ENCODE data around the gene C2CD4B. TPM values are rescaled to one million over a fixed set of nuclear protein-coding genes. Genes with fewer than 3 reads are reported as not detected.

The C2CD4B gene
- total RNA-seq, 1 experiment from 2014 or later, result not detected

- no peak for DNase-seq (ENCODE audit: low spot score)
Observed at GRCh38 chr15:62149729-62150128, 15.4 kb downstream of the C2CD4B start.

GRCh38 chr15:62147551-62147950 lies 17.5 kb downstream of the C2CD4B start:
- no peak for DNase-seq (ENCODE audit: low spot score)

DNA sequence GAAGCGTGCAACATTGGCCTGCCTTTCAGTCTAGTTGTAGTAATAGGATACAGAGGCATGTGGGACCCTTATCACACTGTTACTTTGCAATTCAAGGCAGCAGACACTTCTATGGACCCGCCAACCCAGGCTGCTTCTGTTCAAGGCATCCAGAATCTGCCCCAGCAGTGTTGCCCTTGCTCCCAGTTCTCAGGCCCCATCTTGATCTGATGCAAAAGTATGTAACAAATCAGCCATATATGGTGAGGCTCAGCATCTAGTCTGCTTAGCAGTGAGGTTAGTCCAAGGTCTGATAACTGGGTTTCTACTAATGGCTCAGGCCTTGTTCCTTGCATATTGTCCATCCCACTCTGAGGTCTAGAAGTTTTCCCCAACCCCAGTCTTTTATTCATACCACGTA lies 17.9 kb downstream of the C2CD4B start:
- DNase-seq (ENCODE audit: low spot score), result no peak

DNA sequence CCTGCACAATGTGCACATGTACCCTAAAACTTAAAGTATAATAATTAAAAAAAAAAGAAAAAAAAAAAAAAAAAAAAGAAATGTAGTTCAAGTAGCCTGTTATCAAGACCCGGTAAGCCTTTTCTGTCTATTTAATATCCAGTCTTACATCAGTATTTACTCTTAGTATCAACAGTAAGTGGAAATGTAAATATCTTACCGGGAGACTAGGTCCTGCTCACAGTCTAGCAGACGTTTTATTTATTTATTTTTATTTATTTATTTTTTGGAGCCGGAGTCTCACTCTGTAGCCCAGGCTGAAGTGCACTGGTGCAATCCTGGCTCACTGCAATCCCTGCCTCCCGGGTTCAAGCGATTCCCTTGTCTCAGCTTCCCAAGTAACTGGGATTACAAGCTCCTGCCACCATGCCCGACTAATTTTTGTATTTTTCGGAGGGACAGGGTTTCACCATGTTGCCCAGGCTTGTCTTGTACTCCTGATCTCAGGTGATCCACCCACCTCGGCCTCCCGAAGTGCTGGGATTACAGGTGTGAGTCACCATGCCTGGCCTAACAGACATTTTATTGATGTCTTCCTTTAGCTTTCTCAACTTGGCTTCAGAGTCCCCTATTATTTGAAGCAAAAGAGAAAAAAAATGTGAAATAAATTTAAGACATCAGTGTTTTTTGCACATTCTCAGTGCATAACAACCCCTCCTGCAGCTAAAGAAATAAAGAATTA lies 19.9 kb downstream of the C2CD4B start:
- DNase-seq (ENCODE audit: low spot score), result no peak

GRCh38 chr15:62142736-62143135 lies 22.3 kb downstream of the C2CD4B start:
- no peak for DNase-seq (ENCODE audit: low spot score)

GRCh38 chr15:62141643-62142588 lies 23.2 kb downstream of the C2CD4B start:
- no peak for DNase-seq (ENCODE audit: low spot score)

GRCh38 chr15:62141200-62141599 lies 23.9 kb downstream of the C2CD4B start:
- DNase-seq (ENCODE audit: low spot score), result no peak

DNA sequence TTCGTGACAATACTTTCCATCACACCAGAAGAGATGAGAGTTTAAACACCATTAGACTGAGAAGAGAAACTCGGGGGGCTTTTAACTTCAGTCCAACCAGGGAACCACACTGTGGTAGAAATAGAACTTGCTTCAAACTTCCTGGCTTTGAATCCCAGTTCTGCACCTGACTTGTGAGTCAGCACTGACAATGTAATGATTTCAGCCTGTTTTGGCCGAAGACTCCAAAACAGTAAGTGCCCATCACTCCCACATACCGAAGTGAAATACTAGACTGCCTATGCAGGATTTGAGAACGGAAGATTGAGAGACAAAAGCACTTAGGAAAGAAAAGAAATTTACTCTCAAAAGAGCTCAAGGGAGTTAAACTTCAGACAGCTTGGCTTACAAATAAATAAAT lies 27.0 kb downstream of the C2CD4B start:
- DNase-seq (ENCODE audit: low spot score), result peak; percentile 48

DNA sequence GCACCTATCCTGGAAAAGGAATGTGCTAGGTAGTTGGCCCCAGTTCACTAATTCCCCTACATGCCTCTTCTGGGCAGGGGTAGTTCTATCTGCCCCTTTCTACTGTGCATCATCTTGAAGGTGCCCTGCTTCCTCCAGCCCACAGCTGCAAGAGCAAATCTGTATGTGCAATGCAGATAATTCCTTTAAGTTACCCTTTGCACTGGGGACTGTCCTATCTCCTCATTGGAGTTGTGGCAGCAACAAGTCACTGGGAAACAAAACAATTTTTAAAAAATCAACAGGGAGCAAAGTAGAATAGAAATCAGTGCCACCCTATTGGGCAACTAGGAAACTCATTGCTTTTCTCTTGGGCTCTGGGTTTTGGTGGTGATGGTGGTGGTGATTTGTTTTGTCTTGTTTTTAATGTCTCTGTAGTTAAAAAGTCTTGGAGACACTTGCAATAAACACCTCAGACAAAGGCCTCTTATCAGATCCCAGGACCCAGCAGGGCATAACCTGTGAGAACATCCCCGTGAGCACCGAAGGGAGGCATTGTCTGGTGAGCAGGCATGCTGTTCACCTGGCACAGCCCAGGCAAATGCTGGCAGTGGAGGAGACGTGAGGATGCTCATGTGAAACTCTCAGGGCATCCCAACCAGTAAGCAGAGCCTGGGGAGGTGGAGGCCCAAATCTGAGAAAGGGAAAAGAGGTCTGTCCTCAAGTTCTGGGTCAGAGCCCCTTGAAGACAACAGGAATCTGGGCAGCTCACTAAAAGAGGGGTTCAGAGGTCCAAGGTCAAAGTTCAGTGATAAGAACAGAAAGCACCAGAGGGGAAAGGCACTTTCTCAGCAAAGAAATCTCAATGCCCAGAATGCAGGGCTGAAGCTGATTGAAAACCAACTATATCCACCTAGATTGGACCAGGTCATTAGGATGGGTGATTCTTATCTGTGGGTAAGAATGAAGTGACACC lies 27.9 kb downstream of the C2CD4B start:
- DNase-seq (ENCODE audit: low spot score), result no peak

GRCh38 chr15:62135532-62136134 lies 29.5 kb downstream of the C2CD4B start:
- peak; percentile 43 for DNase-seq (ENCODE audit: low spot score)

DNA sequence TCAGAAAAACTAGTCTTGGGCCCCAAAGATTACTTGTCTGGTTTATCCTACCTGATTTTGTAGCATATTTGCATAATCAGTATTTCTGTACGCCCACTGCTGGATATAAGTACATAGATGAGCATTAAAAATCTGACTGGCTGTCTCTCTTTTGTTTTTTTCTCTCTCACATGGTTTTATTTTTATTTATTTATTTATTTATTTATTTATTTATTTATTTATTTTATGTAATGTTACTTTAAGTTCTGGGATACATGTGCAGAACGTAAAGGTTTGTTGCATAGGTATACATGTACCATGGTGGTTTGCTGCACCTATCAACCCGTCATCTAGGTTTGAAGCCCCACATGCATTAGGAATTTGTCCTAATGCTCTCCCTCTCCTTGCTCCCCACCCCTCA lies 31.9 kb downstream of the C2CD4B start:
- DNase-seq (ENCODE audit: low spot score), result no peak

DNA sequence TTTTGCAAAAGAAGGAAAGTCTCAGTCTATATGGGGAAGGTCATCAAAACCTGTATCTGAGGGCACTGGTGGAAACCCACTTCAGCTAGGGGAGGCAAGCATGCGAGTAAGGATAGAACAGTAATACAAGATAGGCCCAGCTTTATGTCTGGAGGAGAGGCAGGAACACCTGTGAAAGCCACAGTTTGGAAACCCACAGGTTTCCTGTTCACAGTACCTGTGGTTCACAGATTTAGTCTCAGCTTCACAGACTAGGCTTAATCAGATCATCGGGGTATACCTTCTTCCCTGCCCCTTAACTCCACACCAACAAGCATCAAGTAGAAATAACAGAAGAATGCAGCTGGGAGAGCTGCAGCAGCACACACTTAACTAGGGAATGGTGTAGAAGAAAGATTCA lies 36.2 kb downstream of the C2CD4B start:
- no peak for DNase-seq (ENCODE audit: low spot score)

GRCh38 chr15:62126364-62126763 lies 38.7 kb downstream of the C2CD4B start:
- no peak for DNase-seq (ENCODE audit: low spot score)

GRCh38 chr15:62125773-62126172 lies 39.3 kb downstream of the C2CD4B start:
- DNase-seq (ENCODE audit: low spot score), result peak; percentile 69

DNA sequence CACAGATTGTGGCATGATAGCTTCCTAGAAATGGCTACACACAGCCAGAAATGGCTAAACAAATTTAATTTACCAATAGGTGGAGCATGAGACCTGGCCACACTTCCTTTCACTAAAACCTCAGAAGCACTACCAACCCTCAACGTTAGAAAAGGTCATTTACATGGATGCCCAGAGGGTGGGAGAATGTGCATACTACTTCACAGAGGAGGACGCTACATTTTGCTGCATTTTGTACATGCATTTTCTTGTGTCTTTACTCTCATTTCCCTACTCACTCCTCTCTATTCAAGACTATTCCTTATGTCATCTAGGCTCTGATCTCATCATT lies 40.1 kb downstream of the C2CD4B start:
- no peak for DNase-seq (ENCODE audit: low spot score)

DNA sequence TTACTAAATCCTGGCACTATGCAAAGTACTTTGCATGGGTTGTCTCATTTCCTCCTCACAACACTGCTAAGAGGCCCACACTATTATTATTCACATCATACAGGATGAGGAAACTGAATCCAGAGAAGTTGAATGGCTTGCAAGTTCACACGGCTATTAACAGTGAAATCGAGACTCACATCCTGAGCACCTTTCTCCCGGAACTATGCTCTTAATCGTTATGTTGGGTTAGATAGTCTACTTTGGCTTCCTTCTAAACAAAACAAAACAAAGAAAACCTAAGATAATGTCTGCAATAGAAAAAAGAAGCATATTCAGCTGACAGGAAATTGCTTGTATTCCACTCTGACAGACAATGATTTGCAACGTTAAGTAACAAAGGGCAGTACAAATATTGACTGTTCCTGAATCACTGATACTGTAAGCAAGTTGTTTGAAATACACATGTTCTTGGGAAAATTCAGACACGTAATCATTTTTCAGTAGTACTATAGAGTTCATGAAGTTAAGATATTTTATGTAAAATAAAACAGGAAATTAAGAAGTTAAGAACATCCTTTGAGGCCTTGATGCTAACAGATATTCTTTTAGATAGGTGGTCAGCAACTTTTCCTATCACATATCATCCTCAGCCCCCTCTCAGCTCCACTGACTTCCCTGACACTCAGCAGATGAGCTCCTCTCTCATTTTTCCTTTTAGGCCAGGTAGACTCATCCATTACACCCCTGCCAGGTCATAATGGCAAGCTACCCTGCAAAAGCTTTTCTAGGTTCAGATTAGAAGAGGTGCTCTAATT lies 40.7 kb downstream of the C2CD4B start:
- DNase-seq (ENCODE audit: low spot score), result no peak

- DNase-seq (ENCODE audit: low spot score), result no peak
Observed at GRCh38 chr15:62122249-62122648, 42.8 kb downstream of the C2CD4B start.

DNA sequence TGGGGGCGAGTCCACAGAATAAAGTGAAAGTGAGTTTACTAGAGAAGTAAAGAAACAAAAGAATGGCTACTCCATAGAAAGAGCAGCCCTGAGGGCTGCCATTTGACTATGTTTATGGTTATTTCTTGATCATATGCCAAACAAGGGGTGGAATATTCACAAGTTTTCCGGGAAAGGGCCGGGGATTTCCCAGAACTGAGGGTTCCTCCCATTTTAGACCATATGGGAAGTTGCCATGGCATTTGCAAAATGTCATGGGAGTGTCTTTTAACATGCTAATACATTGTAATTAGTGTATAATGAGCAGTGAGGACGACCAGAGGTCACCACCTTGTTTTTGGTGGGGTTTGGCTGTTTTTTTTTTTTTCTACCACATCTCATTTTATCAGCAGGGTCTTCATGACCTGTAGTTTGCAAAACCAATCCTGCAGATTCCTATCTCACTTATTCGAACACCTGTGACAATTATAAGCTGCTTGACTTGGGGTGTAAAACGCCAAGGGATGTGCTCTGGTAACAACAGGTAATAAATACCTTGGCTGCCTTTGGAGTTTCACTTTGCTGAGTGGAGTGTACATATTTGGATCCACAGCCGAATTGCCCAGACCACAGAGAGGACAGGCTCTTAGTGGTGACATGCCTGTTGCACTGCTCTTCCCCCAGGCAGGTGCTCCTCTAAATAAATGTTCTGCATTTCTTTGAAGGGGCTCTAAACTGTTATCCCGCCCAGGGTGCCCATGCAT lies 43.6 kb downstream of the C2CD4B start:
- DNase-seq (ENCODE audit: low spot score), result no peak

DNA sequence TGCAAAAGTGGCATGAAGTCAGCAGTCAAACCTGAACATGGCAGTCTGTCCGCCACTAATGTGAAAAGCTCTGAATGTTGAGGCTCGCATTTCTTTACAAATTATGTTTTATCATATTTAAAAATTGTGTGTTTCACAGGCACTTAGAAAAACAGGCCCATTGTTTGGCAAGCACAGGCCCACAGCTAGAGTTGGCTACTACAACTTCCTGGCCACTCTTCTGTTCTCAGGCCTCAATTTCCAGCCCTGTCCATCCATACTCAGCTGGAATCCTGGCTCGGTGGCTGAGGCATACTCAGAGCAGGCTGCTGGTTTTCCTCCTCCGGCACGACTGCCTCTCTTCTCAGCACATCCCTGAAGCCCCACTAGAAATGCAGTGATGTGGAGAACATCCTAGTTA lies 44.3 kb downstream of the C2CD4B start:
- DNase-seq (ENCODE audit: low spot score), result no peak

- DNase-seq (ENCODE audit: low spot score), result no peak
Observed at GRCh38 chr15:62119874-62120273, 45.2 kb downstream of the C2CD4B start.

Data from H4 (cell line).